ENCODE results near the gene PIK3C2A. TPM values are rescaled to one million over a fixed set of nuclear protein-coding genes. Genes with fewer than 3 reads are reported as not detected.
"Not testable (repeated sequence)": the region's sequence is repeated elsewhere in the genome, so short reads cannot be mapped to it uniquely, and the experiment has no call there.

Gene PIK3C2A, protein sequence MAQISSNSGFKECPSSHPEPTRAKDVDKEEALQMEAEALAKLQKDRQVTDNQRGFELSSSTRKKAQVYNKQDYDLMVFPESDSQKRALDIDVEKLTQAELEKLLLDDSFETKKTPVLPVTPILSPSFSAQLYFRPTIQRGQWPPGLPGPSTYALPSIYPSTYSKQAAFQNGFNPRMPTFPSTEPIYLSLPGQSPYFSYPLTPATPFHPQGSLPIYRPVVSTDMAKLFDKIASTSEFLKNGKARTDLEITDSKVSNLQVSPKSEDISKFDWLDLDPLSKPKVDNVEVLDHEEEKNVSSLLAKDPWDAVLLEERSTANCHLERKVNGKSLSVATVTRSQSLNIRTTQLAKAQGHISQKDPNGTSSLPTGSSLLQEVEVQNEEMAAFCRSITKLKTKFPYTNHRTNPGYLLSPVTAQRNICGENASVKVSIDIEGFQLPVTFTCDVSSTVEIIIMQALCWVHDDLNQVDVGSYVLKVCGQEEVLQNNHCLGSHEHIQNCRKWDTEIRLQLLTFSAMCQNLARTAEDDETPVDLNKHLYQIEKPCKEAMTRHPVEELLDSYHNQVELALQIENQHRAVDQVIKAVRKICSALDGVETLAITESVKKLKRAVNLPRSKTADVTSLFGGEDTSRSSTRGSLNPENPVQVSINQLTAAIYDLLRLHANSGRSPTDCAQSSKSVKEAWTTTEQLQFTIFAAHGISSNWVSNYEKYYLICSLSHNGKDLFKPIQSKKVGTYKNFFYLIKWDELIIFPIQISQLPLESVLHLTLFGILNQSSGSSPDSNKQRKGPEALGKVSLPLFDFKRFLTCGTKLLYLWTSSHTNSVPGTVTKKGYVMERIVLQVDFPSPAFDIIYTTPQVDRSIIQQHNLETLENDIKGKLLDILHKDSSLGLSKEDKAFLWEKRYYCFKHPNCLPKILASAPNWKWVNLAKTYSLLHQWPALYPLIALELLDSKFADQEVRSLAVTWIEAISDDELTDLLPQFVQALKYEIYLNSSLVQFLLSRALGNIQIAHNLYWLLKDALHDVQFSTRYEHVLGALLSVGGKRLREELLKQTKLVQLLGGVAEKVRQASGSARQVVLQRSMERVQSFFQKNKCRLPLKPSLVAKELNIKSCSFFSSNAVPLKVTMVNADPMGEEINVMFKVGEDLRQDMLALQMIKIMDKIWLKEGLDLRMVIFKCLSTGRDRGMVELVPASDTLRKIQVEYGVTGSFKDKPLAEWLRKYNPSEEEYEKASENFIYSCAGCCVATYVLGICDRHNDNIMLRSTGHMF (N-terminal part only)
- total RNA-seq (10 to 100 TPM; 33.0 to 42.0 TPM), total RNA-seq (66.0 to 86.7 reads per million in 2 donors)

DNA sequence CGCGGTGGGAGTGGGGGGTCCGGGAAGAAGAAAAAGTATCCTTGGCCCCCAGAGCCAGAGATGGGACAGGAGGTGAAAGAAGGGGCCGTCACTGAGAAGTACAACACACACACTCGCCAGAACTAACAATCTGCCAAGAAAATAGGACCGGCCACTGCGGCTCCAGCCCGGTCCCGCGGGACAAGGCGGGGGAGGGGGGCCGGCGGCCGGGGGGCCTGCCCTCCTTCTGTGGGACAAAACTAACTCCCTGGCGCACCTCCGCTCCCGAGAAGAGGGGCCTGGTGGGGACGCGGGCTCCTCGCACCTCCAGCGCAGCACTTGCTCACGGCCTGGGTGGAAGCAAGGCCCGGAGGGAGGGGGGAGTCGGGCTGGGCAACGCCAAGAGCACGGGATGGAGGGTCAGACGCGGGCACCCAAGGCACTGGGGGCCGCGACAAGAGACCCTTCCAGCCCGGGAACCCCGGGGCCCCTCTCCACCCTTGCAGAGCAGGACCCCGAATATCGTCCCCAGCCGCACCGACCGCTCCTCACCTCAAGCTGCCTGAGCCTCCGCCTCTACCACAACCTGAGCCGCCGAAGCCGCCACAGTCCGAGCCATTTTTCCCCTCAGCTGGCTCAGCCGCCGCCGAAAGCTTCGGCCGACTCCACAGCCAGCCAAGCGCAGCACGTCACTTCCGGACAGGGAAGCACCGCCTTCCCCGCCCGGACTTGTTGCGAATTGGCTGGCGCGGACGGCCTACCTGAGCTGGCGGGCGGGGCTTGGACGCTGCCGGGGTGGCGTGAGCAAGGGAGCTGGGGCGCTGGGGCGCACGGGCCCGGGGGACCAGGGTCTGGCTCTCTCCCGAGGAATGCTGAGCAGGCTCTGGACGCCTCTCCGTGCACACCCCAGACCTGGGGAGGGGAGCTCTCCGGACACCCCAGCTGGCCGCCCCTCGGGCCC is at the start of gene PIK3C2A:
TSS of gene PIK3C2A (minus strand) at position 670 of the 940 bp plus-strand sequence. CDS start 38,245 bp downstream, outside the sequence.
- H3K27me3 Mint-ChIP-seq = no peaks in the 10 kb centered on the region
- no peaks in the 10 kb centered on the region for H3K9me3 ChIP-seq (ENCODE audit: control insufficient read depth, low read length, poor library complexity, severe bottlenecking)
- H3K4me1 Mint-ChIP-seq = peaks cover 24% of the 10 kb centered on the region
- DNase-seq = peak; percentile 87 to 92 (median 91)
- ATAC-seq = peak; percentile 98
- H3K27ac Mint-ChIP-seq = peak within 1 kb of the TSS; percentile 95
- H3K36me3 Mint-ChIP-seq (ENCODE audit: low read depth) = no peaks in the 10 kb centered on the region
- peak within 1 kb of the TSS; percentile 95 for H3K4me3 Mint-ChIP-seq

DNA sequence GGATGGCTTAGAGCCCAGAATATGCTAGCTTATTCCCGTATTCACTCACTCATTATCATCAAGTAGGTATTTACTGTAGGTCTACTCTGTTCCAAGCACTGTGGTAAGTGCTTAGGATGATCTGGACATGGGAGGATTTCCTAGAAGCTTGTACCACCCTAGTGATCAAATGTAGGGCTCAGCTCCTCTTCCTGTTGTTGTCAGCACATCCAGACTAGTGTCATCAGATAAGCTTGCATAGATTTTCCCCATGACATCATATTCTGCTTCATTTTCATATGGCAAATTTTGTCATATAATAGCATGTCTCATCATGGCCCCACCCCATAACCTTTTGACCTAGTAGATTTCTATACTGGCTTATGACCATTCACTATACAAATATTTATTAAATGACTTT is 49.4 kb upstream of the PIK3C2A start:
- Mint-ChIP-seq H3K27ac (no peak overlapping the region), H3K36me3 (ENCODE audit: low read depth) (no peaks in the 10 kb centered on the region), H3K4me1 (peaks cover 7% of the 10 kb centered on the region), H3K27me3 (peaks cover 10% of the 10 kb centered on the region), H3K4me3 (no peak overlapping the region)
- H3K9me3 ChIP-seq (ENCODE audit: control insufficient read depth, low read length, poor library complexity, severe bottlenecking) = no peaks in the 10 kb centered on the region
- ATAC-seq (no peak), DNase-seq (no peak)

DNA sequence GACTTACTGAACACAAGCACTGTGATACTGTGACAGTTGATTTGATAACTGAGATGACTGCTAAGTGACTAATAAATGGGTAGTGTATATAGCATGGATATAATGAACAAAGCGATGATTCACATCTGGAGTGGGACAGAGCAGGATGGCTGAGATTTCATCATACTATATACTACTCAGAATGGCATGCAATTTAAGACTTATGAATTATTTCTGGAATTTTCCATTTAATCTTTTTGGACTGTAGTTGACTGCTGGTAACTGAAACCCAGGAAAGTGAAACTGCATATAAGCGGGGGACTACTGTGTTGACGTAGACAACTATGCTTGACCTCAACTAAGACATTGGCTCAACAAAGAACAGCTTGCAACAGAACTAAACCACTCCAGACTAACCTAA is 48.7 kb upstream of the PIK3C2A start:
- H3K9me3 ChIP-seq (ENCODE audit: control insufficient read depth, low read length, poor library complexity, severe bottlenecking) = no peaks in the 10 kb centered on the region
- peaks cover 7% of the 10 kb centered on the region for H3K4me1 Mint-ChIP-seq
- no peak for ATAC-seq
- no peak overlapping the region for H3K27ac Mint-ChIP-seq
- no peaks in the 10 kb centered on the region for H3K36me3 Mint-ChIP-seq (ENCODE audit: low read depth)
- DNase-seq = no peak
- H3K4me3 Mint-ChIP-seq = no peak overlapping the region
- H3K27me3 Mint-ChIP-seq = peaks cover 14% of the 10 kb centered on the region

- Mint-ChIP-seq H3K36me3 (ENCODE audit: low read depth) (peaks cover 2% of the 10 kb centered on the region), H3K4me3 (no peak overlapping the region), H3K27me3 (peaks cover 18% of the 10 kb centered on the region), H3K4me1 (peaks cover 7% of the 10 kb centered on the region), H3K27ac (no peak overlapping the region)
- no peak for DNase-seq
- H3K9me3 ChIP-seq (ENCODE audit: control insufficient read depth, low read length, poor library complexity, severe bottlenecking) = no peaks in the 10 kb centered on the region
- no peak for ATAC-seq
Observed at GRCh38 chr11:17252704-17253103, 44.9 kb upstream of the PIK3C2A start.

GRCh38 chr11:17250561-17251350 is 43.0 kb upstream of the PIK3C2A start:
- Mint-ChIP-seq H3K27ac (no peak overlapping the region), H3K4me3 (no peak overlapping the region), H3K4me1 (no peaks in the 10 kb centered on the region), H3K36me3 (ENCODE audit: low read depth) (peaks cover 2% of the 10 kb centered on the region), H3K27me3 (peaks cover 11% of the 10 kb centered on the region)
- ATAC-seq (no peak), DNase-seq (no peak)
- H3K9me3 ChIP-seq (ENCODE audit: control insufficient read depth, low read length, poor library complexity, severe bottlenecking) = no peaks in the 10 kb centered on the region

- H3K4me1 Mint-ChIP-seq = no peaks in the 10 kb centered on the region
- no peaks in the 10 kb centered on the region for H3K27me3 Mint-ChIP-seq
- no peaks in the 10 kb centered on the region for H3K9me3 ChIP-seq (ENCODE audit: control insufficient read depth, low read length, poor library complexity, severe bottlenecking)
- H3K27ac Mint-ChIP-seq = no peak overlapping the region
- no peaks in the 10 kb centered on the region for H3K36me3 Mint-ChIP-seq (ENCODE audit: low read depth)
- no peak for ATAC-seq
- DNase-seq = no peak
- H3K4me3 Mint-ChIP-seq = no peak overlapping the region
Observed at GRCh38 chr11:17244046-17244445, 36.3 kb upstream of the PIK3C2A start.

GRCh38 chr11:17242954-17243353 is 35.2 kb upstream of the PIK3C2A start:
- not testable (repeated sequence) for DNase-seq; H3K36me3 Mint-ChIP-seq (ENCODE audit: low read depth); H3K9me3 ChIP-seq (ENCODE audit: control insufficient read depth, low read length, poor library complexity, severe bottlenecking); H3K4me3 Mint-ChIP-seq; ATAC-seq; H3K27me3 Mint-ChIP-seq; H3K27ac Mint-ChIP-seq; H3K4me1 Mint-ChIP-seq

- no peak overlapping the region for H3K27ac Mint-ChIP-seq
- peaks cover 7% of the 10 kb centered on the region for H3K27me3 Mint-ChIP-seq
- no peaks in the 10 kb centered on the region for H3K9me3 ChIP-seq (ENCODE audit: control insufficient read depth, low read length, poor library complexity, severe bottlenecking)
- ATAC-seq (no peak), DNase-seq (no peak)
- H3K4me1 Mint-ChIP-seq = no peaks in the 10 kb centered on the region
- no peaks in the 10 kb centered on the region for H3K36me3 Mint-ChIP-seq (ENCODE audit: low read depth)
- no peak overlapping the region for H3K4me3 Mint-ChIP-seq
Observed at GRCh38 chr11:17240780-17241179, 33.0 kb upstream of the PIK3C2A start.

GRCh38 chr11:17239927-17240326 is 32.1 kb upstream of the PIK3C2A start:
- not testable (repeated sequence) for H3K27me3 Mint-ChIP-seq; DNase-seq; H3K36me3 Mint-ChIP-seq (ENCODE audit: low read depth); H3K4me3 Mint-ChIP-seq; H3K9me3 ChIP-seq (ENCODE audit: control insufficient read depth, low read length, poor library complexity, severe bottlenecking); ATAC-seq; H3K4me1 Mint-ChIP-seq; H3K27ac Mint-ChIP-seq

- no peaks in the 10 kb centered on the region for H3K36me3 Mint-ChIP-seq (ENCODE audit: low read depth)
- peaks cover 7% of the 10 kb centered on the region for H3K27me3 Mint-ChIP-seq
- H3K4me3 Mint-ChIP-seq = no peak overlapping the region
- H3K27ac Mint-ChIP-seq = no peak overlapping the region
- ATAC-seq (no peak), DNase-seq (no peak)
- H3K4me1 Mint-ChIP-seq = no peaks in the 10 kb centered on the region
- H3K9me3 ChIP-seq (ENCODE audit: control insufficient read depth, low read length, poor library complexity, severe bottlenecking) = no peaks in the 10 kb centered on the region
Observed at GRCh38 chr11:17238377-17238776, 30.6 kb upstream of the PIK3C2A start.

- H3K27me3 Mint-ChIP-seq = peaks cover under 1% of the 10 kb centered on the region
- H3K4me3 Mint-ChIP-seq = no peak overlapping the region
- H3K27ac Mint-ChIP-seq = peak overlapping the region; percentile 74
- H3K9me3 ChIP-seq (ENCODE audit: control insufficient read depth, low read length, poor library complexity, severe bottlenecking) = no peaks in the 10 kb centered on the region
- H3K36me3 Mint-ChIP-seq (ENCODE audit: low read depth) = no peaks in the 10 kb centered on the region
- H3K4me1 Mint-ChIP-seq = peaks cover 11% of the 10 kb centered on the region
- ATAC-seq (no peak), DNase-seq (no peak)
Observed at GRCh38 chr11:17233101-17233500, 25.3 kb upstream of the PIK3C2A start.
